DMS 273 treated with DMSO at 0.1 percent for 48 hours (cell line): Measurements from ENCODE around the gene GP9.
"Not testable (repeated sequence)": the region's sequence is repeated elsewhere in the genome, so short reads cannot be mapped to it uniquely, and the experiment has no call there.

Source experiments
- DNase-seq: peaks from one replicate; lab custom pipeline; 2025; lab: John Stamatoyannopoulos, UW

GP9 gene

DNA sequence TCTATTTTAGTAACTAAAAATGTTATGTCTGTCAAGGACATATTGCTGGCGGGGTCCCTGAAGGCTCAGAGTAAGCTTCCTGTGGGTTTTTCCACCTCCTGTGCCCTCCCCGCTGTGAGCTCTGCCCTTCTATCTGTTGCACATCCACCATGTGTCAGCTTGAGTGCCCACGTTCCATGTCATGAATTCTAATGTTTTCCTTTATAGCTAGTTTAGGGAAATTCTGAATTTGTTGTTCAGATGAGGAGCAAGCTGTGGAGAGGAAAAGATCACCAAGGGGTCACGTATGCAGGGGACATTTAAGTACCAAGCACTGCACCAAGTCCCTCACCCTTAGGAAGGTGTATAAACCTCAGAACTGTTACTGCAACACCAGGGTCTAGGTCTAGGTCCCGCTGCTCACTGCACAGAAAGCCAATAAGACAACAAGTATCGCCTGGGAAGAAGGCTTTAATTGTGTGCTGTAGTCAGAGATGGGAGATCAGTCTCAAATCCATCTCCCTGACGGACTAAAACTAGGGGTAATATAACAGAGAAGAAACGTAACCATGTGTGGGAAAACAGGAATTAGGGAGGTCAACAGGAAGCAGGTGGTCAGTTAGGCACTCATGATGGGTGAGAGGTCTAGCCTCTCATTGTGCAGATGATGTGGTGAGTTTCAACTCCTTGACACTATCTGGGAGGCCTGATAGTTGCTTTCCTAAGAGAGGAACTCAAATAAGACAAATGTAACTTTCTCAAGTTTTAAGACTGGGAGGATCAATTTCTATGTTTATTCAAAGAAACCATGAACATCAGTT is 9.7 kb downstream of the GP9 start:
- no peak for DNase-seq

- DNase-seq, result no peak
These were observed 16.6 kb downstream of the GP9 start for GRCh38 chr3:129077222-129077621.

DNA sequence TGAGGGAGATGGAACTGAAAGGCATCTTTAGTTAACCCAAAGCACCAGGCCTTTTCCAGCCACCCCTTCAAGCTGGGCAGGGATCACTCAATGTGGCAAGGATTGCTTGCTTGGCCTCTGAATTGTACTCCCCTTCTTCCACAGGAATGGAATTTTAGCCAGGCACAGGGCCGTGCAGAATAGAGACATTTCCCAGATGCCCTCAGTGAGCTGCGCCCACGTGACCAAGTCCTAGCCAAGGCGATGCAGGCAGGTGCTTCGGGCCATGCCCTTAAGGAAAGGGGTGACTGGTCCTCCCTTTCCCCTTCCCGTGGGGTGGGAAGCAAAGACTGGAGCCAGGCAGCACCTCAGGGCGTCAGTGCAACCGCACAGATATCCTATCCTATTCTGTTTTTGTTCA is 17.9 kb downstream of the GP9 start:
- DNase-seq, result no peak

GRCh38 chr3:129081503-129081902 is 20.9 kb downstream of the GP9 start:
- DNase-seq, result no peak

- no peak for DNase-seq
These were observed 21.4 kb downstream of the GP9 start for GRCh38 chr3:129082026-129082425.

DNA sequence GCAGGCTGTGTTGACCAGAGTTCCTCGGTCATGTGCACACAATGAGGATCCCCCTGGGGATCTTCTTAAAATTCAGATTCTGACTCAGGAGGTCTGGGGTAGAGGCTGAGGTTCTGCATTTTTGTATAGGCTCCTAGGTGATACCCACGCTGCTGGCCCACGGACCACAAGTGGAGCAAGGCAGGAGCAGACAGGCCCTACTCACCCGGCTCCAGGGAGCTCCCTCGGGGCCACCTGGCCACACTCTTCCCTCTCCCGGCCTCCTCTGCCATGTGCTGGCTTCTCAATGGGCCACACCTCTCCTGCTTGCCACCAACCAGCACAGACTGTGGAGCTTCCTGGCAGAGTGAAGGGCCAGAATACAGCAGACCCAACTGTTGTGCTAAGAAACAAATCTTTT is 23.9 kb downstream of the GP9 start:
- no peak for DNase-seq

GRCh38 chr3:129085165-129085715 is 24.7 kb downstream of the GP9 start:
- no peak for DNase-seq

DNA sequence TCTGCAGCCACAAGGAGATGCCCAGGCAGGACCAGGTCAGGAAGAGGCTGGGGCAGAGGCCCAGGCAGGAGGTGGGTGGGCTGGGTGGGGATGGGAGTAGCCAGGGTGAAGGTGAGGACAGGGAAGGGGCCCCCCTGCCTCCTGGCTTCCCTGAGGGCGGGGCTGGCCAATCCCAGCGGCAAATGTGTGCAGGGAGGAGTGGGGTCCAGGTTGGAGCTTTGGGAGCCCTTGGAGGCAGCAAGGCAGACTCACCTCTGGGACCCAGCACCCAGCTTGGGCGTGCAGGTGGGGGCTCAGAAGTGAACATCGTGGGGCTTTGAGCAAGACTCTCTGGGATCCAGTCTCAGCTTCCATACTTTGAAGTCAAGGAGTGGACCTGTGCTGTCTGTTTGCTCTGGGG is 25.2 kb downstream of the GP9 start:
- no peak for DNase-seq

- DNase-seq, result no peak
These were observed 26.6 kb downstream of the GP9 start for GRCh38 chr3:129087138-129087702.

GRCh38 chr3:129087904-129088303 is 27.3 kb downstream of the GP9 start:
- DNase-seq, result not testable (repeated sequence)

- DNase-seq, result not testable (repeated sequence)
These were observed 27.7 kb downstream of the GP9 start for GRCh38 chr3:129088312-129088711.

GRCh38 chr3:129095285-129095684 is 34.7 kb downstream of the GP9 start:
- no peak for DNase-seq

- no peak for DNase-seq
These were observed 39.7 kb downstream of the GP9 start for GRCh38 chr3:129100274-129100673.

DNA sequence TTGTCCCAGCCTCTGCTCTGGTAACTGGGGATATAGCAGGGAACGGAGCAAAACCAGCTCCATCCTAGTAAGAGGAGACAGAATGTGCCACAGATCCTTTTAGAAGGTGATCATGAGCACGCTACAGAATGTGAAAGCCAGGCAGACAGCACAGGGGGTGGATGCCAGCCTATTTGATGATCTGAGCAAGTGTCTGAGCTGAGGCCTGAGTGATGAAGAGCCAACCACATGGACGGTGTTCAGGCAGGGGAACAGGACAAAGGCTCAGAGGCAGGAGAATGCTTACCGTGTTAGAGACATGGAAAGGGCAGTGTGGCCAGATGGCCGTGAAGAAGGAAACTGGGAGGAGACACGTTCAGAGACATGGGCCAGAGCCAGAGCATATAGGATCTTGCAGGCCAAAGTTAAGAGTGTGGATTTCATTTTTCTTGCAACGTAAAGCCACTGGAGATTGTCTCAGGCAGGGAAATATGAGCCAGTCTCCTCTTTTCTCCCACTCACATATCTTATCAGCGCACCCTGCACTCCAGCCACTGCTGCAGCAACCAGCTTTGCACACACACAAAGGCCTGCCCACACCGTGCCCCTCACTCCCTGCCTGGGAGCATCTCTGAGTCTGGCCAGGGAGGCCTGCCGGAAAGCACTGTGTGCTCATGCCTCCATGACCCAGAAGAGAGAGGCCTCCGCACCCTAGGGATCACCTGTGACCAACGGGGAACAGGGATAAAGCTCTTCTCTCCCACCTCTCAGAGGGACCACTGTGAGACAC is 41.0 kb downstream of the GP9 start:
- DNase-seq, result no peak

- no peak for DNase-seq
These were observed 42.7 kb downstream of the GP9 start for GRCh38 chr3:129103296-129103695.

- no peak for DNase-seq
These were observed 43.5 kb downstream of the GP9 start for GRCh38 chr3:129104051-129104450.

GRCh38 chr3:129104498-129105079 is 44.0 kb downstream of the GP9 start:
- no peak for DNase-seq

GRCh38 chr3:129105862-129106261 is 45.3 kb downstream of the GP9 start:
- DNase-seq, result no peak

DNA sequence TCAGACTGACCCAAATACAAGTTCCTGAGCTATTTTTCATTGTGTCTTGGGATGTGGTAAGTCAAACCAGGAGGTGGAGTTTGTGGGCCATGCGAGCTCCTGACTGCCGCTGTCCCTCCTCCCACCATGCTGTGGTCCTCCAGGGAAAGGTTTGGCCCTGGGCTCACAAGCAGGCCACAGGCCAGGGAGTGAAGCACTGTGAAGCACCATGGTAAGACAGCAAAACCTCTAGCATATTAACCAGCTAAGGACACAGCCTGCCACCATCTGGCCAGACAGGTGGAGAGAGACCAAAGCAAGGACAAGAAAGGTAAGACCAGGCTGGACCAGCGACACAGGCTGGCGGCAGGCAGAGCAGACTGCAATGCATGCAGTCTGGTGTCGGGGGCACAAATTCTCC is 45.7 kb downstream of the GP9 start:
- no peak for DNase-seq

DNA sequence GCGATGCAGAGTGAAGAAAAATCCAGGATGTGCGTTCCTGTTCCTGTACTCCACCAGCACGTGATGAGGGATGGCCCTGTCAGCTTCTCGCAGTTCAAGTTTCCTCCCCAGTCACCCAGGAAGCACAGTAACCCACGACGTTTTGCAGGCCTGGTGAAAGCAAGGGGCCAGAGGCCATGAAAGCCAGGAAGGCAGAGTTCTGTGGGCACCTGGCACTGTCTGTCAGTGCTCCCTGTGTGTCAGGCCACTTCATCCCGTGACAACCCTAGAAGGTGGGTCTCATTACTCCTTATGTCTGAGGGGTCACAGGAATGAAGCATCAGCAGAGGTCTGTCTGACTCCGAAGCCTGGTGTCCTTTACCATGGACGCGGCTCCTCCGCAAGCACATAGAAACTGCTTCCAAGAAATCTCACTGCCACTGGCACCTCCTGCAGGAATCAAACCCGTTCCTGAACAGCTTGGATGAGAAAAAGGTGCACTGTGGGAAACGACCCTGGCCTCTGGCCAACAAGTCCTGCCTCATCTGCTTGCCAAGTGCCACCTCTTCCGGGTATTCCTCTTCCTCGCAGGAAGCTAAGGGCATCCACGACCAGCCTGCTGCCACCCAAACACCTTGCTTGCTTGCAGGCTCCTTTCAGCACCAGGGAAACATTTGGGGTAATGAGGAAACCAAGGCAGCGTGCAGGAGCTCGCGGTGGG is 46.4 kb downstream of the GP9 start:
- no peak for DNase-seq

- no peak for DNase-seq
These were observed 47.2 kb downstream of the GP9 start for GRCh38 chr3:129107793-129108192.
